SIG-M5 (cell line): ENCODE results near the gene COX15.
"Not testable (repeated sequence)": the region's sequence is repeated elsewhere in the genome, so short reads cannot be mapped to it uniquely, and the experiment has no call there.

Experiments
- DNase-seq: peaks from one replicate; lab custom pipeline; 2025; lab: John Stamatoyannopoulos, UW

Gene COX15

DNA sequence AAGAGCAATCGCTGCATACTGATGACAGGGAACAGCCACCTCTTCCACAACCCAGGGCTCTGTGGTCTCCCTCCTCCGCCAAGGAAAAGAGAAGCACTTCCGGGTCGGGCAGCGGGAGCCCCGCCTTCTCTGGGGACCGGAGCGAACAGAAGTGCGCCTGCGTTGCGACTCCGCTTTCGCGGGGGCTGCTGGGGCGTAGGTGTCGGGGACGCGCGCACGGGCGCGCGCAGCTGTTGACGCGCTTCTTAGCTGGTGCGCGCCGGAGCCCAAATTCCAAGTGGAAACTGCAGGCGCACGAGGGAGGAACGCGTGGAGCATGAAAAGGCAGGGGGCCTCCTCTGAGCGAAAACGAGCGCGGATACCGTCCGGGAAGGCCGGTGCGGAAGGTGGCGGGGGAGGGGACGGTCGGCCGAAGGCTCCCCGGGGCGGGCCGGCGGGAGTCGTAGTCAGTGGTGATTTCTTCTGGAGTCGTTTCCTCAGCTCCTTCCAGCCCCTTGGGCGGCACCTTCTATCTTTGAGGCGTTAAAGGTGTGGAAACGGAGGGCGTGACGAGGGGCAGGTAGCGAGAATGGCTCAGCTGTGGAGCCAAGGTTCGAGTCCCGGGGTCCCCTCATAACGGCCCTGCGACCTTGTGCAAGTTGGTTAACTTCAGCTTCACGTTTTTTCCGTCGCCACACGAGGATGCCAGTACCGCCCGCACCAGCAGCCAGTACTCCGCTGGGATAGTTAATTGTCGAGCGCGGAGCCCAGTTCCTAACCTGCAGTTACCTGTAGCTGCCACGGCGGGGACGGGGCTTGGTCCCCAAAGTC, at the start of gene COX15, which contains the start of gene CUTC:
TSS of gene COX15 (minus strand) at position 95 of the 810 bp plus-strand sequence. CDS start at position 17, 78 bp downstream.
TSS of gene CUTC (plus strand) at position 202 of the 810 bp plus-strand sequence. CDS start at position 317, 115 bp downstream.
- peak; percentile 40 for DNase-seq

DNA sequence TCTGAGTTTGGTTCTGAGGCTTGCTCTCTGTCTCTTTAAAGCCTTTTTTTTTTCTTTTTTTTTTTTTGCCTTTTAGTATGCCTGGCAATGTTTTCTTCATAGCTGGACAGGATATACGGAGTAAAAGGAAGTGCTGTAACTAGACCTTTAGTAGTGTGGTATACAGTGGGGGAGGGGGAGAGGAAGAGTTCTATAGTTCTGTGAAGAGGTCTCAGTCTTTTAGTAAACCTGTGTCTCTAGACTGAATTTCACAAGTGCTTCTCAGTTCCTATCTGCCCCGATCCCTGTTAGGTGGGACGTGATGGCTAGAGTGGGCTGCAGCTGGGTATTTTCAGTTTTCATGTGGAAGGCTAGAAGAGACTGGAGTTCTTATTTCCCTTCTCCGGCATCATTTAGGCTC, 47.4 kb upstream of the COX15 start:
- DNase-seq, result no peak

DNA sequence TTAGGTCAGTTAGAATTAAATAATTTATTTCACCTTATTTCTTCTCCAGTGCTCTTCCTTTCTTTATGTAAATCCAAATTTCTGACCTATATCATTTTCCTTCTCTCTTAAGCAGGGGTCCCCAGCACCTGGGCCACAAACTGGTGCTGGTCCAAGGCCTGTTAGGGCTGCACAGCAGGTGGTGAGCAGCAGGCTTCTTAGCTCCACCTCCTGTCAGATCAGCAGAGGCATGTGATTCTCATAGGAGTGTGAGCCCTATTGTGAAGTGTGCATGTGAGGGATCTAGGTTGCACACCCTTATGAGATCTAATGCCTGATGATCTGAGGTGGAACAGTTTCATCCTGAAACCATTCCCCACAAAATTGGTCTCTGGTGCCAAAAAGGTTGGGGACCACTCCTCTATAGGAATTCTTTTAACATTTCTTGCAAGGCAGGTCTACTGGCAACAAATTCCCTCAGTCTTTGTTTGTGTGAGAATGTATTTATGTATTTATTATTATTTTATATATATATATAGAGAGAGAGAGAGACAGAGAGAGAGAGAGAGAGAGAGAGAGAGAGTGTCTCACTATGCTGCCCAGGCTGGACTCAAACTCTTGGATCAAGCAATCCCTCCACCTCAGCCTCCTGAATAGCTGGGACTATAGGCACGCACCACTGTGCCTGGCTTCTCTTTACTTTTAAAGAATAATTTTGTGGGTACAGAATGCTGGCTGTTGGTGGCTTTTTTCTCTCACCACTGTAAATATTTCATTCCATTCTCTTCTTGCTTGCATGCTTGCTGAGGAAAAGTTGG, 46.2 kb upstream of the COX15 start:
- DNase-seq, result no peak

DNA sequence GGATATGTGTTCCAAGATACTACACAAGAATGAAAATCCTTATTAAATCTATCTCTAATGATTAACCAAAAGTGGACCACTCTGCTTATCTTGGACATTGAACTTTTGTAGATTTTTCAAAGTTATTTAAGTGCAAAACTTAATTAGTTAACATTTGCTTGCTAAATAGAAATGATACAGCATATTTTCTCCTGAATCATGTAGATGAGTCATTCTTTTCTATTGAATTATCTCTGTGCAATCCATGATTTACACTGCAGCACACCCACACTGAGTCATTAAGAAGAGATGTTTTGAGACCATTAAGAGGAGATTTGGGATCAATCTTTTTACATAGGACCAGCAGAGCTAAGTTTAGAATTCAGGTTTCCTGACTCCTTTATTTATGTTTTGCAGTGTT, 43.9 kb upstream of the COX15 start:
- DNase-seq, result no peak

DNA sequence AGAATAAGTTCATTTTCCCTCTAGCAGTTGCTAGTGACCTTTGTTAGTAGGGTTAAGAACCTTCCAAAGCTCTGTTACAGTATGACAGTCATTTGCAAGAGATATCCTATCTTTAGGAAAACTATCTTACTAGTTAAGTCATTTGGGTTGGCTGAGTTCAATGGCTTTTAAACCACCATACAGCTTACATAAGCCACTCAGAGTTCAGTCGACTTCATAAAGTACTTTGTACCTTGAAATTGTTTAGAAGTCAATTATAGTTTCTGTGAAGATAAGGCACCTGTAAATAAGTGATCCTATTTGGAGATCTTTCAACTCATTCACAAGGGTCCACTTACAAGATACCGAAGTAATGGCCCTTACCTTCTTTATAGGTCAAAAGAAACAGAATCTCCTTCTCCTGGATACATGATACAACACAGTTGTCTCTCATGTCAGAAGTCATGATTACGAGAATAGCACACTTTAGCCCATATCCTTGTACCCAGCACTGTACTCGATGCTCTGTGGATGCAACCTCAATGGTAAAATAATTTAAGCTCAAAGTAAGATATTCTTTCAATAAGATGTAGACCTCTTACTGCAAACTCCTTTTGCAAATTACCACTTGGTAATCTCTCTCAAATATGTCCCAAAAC, 38.6 kb upstream of the COX15 start:
- no peak for DNase-seq

DNA sequence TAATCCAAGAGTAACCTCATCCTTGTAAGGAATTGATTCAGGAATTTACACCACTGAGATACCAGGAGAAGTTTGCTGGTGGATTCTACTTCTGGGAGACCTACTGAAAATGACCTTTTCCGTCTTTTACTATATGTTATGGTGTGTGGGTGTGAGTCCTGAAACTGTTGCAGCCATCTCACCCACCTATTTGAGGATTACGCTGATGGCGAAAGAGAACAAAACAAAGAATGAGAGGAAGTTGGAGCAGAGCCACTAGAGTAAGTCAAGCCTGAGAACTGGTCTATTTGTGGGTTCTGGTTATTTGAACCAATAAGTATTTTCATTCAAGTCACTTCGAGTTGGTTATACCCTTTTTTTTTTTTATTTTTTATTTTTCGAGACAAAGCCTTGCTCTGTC, 37.8 kb upstream of the COX15 start:
- DNase-seq, result no peak

DNA sequence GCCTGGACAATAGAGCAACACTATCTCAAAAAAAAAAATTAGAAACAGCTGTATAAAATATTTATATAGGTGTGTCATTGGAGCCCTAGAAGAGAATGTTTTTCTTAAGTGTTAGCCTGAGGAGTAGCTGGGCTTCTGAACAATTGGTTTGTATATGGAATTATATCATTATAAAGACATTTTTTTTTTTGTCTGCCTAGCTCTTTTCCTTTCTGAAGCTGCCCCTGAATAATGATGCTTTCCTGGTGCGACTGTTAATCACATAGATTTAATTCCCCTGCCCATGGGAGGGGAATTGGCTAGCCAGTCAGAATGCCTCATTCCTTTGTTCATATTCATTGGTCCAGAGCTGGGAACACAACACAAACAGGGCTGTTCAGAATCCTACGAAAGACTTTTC, 36.6 kb upstream of the COX15 start:
- no peak for DNase-seq

DNA sequence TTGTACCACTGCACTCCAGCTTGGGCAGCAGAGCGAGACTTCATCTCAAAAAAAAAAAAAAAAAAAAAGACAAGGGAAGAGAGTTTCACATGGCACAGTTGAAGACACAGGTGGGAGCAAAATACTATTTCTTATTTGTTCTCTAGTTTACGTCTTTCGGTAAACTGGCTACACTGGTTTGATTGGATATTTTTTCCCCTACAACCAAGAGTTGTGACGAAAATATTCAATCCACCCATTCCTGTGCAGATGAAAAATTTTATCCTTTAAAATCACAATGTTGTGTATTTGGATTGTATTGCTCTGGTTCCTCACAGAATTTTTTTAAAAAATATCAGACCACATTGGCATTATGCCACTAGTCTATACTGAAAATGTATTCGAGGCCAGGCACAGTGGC, 36.0 kb upstream of the COX15 start:
- no peak for DNase-seq

DNA sequence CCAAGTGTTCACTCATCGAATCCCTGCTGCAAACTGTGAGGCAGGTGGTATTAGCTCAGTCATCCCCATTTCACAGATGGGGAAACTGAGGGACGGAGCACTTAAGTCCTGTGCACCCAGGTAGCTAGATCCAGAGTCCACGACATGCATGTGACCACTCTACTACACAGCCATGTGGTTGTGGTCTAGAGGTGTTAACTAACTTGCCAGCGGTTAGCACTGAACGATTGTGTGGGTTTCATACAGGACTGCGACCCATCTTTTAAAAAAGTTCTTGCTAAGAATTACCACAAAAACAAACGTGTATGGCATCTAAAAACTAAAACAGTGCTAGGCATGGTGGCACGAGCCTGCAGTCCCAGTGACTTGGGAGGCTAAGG, 34.4 kb upstream of the COX15 start:
- DNase-seq, result no peak

DNA sequence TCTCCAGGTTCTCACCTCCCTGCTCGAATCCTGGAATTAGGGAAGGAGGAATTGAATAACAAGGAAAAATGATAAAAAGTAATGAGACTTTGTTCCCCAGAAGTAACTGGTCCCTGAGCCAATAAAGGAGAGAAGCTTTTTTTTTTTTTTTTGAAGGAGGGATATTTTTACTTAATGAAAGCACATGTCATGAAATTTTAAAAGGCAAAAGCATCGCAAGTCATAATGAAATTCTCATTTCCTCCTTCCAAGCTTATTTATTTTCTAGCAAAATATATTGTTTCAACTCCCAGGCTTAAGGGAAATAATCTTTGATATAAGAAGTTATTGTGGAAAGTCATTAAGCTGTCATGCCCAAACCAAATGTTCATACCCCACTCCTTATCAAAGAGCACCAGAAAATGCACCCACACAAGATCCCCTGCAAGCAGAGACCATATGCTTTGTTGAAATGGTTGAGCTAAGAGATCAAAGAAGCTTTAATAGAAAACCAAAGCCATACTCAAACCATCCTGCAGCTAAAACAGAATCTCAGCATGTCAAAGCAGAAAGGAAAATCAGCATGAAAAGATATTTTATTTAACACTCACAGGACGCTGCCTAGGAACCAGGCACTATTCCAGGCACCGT, 33.9 kb upstream of the COX15 start:
- DNase-seq, result no peak

DNA sequence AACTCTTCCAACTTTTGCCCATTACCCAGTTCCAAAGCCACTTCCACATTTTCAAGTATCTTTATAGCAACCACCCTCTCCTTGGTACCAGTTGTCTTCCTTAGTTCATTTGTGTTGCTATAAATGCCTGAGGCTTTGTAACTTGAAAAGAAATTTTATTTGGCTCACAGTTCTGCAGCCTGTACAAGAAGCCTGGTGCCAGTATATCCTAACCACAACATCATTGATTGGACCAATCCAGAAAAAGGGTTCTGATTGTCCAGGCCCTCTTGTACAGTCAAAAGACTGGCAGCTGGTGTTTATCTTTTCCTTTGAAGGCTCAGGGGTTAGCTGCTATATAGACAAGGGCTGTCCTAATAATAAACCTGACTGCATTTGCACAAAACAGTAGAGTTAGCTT, 29.4 kb upstream of the COX15 start:
- no peak for DNase-seq

DNA sequence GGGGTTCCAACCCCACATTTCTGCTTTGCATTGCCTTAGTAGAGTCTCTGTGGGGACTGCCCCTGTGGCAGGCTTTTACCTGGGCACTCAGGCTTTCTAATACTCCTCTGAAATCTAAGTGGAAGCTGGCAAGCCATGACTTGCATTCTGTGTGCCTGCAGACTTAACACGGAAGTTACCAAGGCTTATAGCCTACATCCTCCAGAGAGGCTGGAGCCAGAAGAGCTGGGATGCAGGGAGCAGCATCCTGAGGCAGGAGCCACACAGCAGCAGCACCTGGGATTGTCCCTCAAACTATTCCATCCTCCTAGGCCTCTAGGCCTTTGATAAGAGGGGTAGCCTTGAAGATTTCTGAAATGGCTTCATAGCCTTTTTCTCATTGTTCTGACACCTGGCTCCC, 28.4 kb upstream of the COX15 start:
- DNase-seq, result no peak

DNA sequence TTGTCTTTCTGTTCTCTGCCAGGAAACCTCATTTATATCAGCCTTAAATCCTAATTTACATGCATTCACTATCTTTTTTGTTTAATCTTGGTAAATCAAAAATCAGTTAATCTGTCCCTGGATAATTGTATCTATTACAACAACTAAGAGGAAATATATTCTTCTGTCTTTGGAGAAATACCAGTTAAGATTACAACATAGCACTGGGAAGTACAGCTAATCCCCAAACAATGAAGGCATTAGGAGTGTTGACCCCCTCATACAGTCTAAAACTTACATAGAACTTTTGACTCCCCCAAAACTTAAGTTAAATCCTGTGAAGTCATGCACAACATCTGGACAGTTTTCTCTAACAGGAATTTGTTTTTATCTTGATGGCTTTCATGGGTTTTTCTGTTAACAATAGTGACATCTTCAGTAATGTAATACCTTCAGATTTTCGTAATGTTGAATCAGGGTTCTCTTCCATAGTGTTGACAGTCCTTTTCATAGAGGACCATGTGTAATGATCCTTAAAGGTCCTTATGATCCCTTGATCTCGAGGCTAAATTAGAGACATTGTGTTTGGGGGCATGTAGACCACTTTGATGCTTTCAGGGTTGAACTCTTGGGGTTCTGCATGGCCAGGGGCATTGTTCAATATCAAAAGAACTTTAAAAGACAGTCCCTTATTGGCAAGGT, 26.4 kb upstream of the COX15 start:
- DNase-seq, result no peak

DNA sequence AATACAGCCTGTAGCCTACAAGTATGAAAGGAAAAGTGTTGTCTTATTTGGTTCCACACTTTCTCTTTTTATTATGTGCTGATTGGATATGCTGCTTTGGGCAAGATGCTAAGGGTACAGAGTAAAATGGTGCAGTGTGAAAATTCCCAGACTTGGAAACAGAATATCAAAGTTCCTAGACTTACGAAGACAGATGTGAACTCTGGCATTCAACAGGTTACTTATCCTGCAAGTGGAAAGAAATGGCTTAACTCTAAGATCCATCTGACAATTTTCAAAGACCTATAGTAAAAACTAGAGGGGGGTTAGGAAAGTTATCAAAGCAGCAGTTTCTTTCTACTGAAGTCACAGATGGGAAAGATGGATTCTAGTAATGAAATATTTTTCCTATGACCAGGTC, 24.2 kb upstream of the COX15 start:
- DNase-seq, result no peak

DNA sequence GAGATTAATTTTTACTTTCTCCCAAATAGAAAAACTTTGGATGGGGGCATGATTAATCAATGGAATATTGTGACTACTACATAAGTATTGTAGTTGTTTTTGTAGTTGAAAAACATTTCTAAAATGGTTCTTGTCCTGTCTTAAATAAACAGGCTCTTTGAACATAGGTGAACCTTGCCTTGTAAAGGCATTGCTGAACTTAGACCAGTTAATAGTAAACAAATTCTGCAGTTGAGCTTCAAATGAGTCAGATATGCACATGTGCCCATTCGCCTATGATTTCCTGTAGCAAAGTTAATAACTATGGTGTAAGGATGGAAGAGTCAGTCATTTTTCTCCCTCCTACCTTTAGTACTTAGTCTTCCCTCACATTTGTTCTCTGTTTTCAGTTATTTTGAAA, 22.7 kb upstream of the COX15 start:
- no peak for DNase-seq

DNA sequence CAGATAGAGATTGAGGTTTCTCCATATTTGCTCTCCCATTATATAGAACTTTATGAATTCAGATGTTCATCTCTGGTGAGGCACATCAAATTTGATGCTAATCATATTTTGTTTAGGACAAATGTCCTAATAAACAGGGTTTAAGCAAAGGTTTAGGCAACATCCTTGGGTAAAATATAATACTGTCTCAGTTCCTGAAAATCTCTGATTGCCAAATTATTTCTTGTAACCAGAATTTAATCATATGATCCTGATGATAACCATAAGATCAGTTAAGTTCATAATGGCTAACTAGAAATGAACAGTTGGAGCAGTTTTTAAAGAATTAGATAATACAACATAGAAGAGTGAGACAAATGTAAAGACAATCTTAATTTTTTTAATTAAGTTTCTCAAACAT, 18.7 kb upstream of the COX15 start:
- DNase-seq, result no peak

DNA sequence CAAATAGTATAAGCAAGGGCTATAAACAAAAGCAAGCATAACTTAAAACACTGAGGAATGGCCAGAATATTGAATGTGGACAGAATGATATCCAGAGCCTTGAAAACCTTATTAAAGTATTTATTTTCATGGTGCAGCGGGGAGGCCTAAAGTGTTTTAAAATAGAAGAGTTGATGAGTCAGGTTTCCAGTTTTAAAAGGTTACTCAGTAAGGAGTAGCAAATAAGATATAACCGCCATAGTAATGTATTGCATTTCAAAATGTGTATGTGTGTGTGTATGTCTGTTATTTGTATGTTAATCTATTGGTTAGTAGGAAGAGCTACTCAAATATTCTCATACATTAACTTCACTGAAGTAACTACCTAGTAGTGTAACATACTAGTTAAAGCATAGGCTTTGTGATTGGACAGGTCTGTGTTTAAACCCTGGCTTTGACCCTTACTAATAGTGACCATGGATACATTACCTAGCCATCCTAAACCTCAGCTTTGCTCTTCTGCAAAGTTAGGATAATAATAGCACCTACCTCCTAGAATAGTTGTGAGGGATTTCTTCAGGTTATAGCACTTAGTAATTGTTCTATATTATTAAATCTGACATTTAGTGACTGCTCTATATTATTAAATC, 17.0 kb upstream of the COX15 start:
- no peak for DNase-seq

DNA sequence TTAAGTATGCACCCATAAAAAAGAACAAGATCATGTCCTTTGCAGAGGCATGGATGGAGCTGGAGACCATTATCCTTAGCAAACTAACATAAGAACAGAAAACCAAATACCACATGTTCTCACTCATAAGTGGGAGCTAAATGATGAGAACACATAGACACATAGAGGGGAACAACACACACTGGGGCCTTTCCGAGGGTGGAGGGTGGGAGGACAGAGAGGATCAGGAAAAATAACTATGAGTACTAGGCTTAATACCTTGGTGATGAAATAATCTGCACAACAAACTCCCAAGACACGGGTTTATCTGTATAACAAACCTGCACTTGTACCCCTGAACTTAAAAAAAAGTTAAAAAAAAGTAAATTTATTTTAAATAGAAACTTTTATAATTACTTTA, 14.2 kb upstream of the COX15 start:
- DNase-seq, result not testable (repeated sequence)

DNA sequence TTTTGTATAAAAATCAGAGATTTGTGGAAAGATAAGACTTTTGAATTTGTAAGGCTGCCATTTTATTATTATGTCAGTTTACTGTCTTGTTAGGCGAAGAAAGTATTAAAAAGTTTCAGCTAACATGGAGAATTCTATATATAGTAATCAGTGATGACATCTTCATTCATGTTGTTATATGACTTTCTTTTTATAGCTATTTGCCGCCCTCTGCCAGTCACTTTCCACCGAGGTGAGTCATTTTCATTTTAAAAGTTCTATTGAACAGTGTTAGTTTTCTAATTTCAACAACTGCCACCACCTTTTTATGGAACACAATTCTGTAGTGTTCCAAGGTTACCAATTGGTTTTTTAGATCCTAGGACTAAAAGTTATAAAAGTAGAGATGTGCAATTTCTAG, 11.9 kb upstream of the COX15 start:
- no peak for DNase-seq

DNA sequence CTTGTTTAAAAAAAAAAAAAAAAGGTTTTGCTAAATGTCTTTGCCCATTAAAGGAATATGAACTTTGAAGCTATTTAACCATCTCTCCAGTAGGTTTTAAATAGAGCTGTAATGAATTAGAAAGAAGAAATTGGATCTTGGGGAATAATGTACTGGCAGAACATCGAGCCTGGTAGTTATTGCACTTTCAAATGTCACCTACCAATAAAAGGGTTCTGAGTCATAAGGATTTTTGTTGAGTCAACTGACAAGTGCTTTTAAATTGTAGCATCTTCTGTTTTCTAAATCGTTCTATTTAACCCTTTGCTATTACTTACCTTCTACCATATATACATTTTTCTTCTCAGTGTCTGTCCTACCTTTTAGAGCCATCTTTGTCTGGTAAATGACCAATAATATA, 10.8 kb upstream of the COX15 start:
- no peak for DNase-seq

DNA sequence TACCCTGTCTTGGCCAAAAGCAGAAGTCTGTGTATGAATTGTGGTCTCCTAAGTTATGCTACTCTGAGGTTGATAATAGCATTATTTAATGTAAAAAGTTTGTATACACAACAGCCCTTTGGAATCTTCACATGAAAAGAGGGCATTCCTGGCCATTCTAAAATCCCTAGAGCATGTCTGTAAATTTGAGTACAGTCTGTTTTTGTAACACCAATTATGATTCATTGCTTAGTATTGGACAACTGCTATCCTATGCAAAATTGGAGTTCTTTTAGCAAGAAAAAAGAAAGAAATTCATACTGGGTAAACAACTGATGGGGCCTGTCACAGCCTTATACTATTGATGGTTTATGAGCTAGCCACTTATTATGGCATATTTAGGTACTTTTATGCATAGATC, 10.3 kb upstream of the COX15 start:
- DNase-seq, result no peak
